Panc1 (cell line): ENCODE data around the gene KRTAP13-2. TPM values are rescaled to one million over a fixed set of nuclear protein-coding genes. Genes with fewer than 3 reads are reported as not detected.

Experiments used
- ATAC-seq: fragments of 200-7000 bp; cut with Tn5 transposase; 2 replicates; pipeline ENCODE4 v1.9.1; 2020; ENCODE audit warnings: mild to moderate bottlenecking, moderate library complexity
- BruUV-seq: library from RNA; stranded (reverse); fragments of 400-500 nt; replicated peaks from 2 replicates; lab custom pipeline; 2021; lab: Mats Ljungman, UMichigan
- CTCF ChIA-PET: fragments of 300-600 bp; sonication (Branson Sonifier 250); formaldehyde crosslinking; loops from one replicate; lab custom pipeline; 2022; ENCODE audit warnings: antibody characterized with exemption; lab: Charles Lee
- POLR2A ChIA-PET: fragments of 300-600 bp; sonication (Branson Sonifier 250); formaldehyde crosslinking; loops from one replicate; lab custom pipeline; 2022; ENCODE audit warnings: antibody characterized with exemption; lab: Charles Lee
- DNase-seq: peaks from one replicate; pipeline ENCODE4 v3.0.0-alpha.2; 2010; ENCODE audit warnings: low read depth, low spot score
- H3K27ac ChIP-seq: 2 replicates; pipeline ENCODE4 v1.5.1; 2011; ENCODE audit warnings: mild to moderate bottlenecking, low read length, inconsistent platforms
- H3K27me3 ChIP-seq: fragments of 200-500 bp; sonication (Bioruptor generic); 2 replicates; pipeline ENCODE4 v1.6.0; 2014; ENCODE audit warnings: low read length, inconsistent platforms; ENCODE audit not compliant: control insufficient read depth, insufficient read depth
- H3K36me3 ChIP-seq: fragments of 200-500 bp; sonication (Bioruptor generic); 2 replicates; pipeline ENCODE4 v1.5.1; 2014; ENCODE audit warnings: inconsistent platforms, mild to moderate bottlenecking, low read length, moderate library complexity; ENCODE audit not compliant: control insufficient read depth, insufficient read depth
- H3K4me1 ChIP-seq: 2 replicates; pipeline ENCODE4 v1.5.1; 2011; ENCODE audit warnings: inconsistent platforms, mild to moderate bottlenecking, low read length, moderate library complexity; ENCODE audit not compliant: control insufficient read depth, insufficient read depth
- H3K4me3 ChIP-seq, 2 experiments: 2 replicates each; pipeline ENCODE4 v1.5.1; 2011 to 2012; ENCODE audit warnings: low read depth in 2 of 2, low read length in 2 of 2, mild to moderate bottlenecking in 2 of 2, inconsistent platforms in 1 of 2, moderate library complexity in 1 of 2
- H3K9me3 ChIP-seq: fragments of 200-500 bp; sonication (Bioruptor generic); 2 replicates; pipeline ENCODE4 v1.5.1; 2014; ENCODE audit warnings: low read depth, mild to moderate bottlenecking, inconsistent platforms, low read length, moderate library complexity; ENCODE audit not compliant: control insufficient read depth, insufficient read depth
- POLR2AphosphoS5 ChIP-seq: IDR thresholded peaks from 2 replicates; pipeline ENCODE4 v1.6.1; 2012; ENCODE audit warnings: mild to moderate bottlenecking, low read depth, low read length, moderate library complexity
- SIN3A ChIP-seq: IDR thresholded peaks from 2 replicates; pipeline ENCODE4 v1.6.1; 2012; ENCODE audit warnings: low read depth, mild to moderate bottlenecking, low read length, moderate library complexity, borderline replicate concordance; ENCODE audit not compliant: insufficient read depth
- TCF7L2 ChIP-seq: IDR thresholded peaks from 2 replicates; pipeline ENCODE4 v1.6.1; 2011; ENCODE audit warnings: mild to moderate bottlenecking, low read depth, low read length, inconsistent platforms
- in situ Hi-C: cut with HindIII; loops from 2 replicates; pipeline ENCODE4 v1.10.0; 2016; ENCODE audit warnings: low sequenced_read_pairs, low pct_unique_long_range_greater_than_20kb
- intact Hi-C: fragments of 100-400 bp; cut with micrococcal nuclease; formaldehyde crosslinking; loops from one replicate; pipeline ENCODE4 v1.10.0; 2022; ENCODE audit not compliant: unreplicated experiment
- total RNA-seq: library from RNA; stranded (reverse); gene quantifications from one replicate; pipeline ENCODE4 v1.2.1, GENCODE V29; 2021; ENCODE audit not compliant: unreplicated experiment
- TF ChIP-seq, protein P1 (sequence below), 2 experiments: IDR thresholded peaks; 2 replicates each; pipeline ENCODE4 v1.6.1; 2011 to 2012; ENCODE audit warnings: low read depth in 2 of 2, control low read depth in 1 of 2, low read length in 1 of 2, mild to moderate bottlenecking in 1 of 2, moderate library complexity in 1 of 2; ENCODE audit not compliant: insufficient read depth in 1 of 2
- TF ChIP-seq, protein P2 (sequence below): fragments of 450-650 bp; IDR thresholded peaks from 2 replicates; pipeline ENCODE4 v1.5.1; 2017; ENCODE audit warnings: mild to moderate bottlenecking

KRTAP13-2 gene
- total RNA-seq, 1 experiment from 2014 or later, result not detected

DNA sequence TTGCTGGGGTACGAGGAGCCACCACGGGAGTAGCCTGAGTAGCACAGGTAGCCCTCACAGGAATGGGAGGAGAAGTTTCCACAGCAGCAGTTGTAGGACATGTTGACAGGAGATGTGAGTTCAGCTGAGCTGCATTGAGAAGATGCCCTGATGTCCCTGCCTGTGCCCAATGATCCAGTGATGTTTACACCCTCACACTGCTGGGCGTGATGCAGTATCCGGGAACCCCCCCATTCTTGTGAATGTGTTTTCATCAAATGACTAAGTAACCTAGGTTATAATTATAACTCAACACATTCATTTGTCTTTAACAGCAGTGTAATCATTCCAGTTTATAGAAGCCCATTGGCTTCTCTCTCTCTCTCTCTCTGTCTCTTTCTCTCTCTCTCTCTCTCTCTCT, 23.6 kb downstream of the KRTAP13-2 start, which contains the start of gene KRTAP23-1:
Gene KRTAP23-1, minus strand, starts transcription at position 101 of the 400 bp plus-strand sequence. Its CDS starts 0 bp downstream, at position 101.
- TF ChIP-seq POLR2AphosphoS5, result no peak
- TF ChIP-seq TCF7L2, result no peak
- TF ChIP-seq, protein P1, sequence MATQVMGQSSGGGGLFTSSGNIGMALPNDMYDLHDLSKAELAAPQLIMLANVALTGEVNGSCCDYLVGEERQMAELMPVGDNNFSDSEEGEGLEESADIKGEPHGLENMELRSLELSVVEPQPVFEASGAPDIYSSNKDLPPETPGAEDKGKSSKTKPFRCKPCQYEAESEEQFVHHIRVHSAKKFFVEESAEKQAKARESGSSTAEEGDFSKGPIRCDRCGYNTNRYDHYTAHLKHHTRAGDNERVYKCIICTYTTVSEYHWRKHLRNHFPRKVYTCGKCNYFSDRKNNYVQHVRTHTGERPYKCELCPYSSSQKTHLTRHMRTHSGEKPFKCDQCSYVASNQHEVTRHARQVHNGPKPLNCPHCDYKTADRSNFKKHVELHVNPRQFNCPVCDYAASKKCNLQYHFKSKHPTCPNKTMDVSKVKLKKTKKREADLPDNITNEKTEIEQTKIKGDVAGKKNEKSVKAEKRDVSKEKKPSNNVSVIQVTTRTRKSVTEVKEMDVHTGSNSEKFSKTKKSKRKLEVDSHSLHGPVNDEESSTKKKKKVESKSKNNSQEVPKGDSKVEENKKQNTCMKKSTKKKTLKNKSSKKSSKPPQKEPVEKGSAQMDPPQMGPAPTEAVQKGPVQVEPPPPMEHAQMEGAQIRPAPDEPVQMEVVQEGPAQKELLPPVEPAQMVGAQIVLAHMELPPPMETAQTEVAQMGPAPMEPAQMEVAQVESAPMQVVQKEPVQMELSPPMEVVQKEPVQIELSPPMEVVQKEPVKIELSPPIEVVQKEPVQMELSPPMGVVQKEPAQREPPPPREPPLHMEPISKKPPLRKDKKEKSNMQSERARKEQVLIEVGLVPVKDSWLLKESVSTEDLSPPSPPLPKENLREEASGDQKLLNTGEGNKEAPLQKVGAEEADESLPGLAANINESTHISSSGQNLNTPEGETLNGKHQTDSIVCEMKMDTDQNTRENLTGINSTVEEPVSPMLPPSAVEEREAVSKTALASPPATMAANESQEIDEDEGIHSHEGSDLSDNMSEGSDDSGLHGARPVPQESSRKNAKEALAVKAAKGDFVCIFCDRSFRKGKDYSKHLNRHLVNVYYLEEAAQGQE (IDR thresholded peaks at IDR 0.05; ENCODE audit: insufficient read depth in 1 of 2, low read depth in 2 of 2, low read length in 1 of 2), result no peak
- TF ChIP-seq SIN3A, result no peak
- Histone ChIP-seq H3K27ac (no peak within 1 kb of the TSS), H3K9me3 (no peaks in the 10 kb centered on the region), H3K36me3 (no peaks in the 10 kb centered on the region), H3K27me3 (no peaks in the 10 kb centered on the region), H3K4me1 (no peaks in the 10 kb centered on the region), H3K4me3 (no peak within 1 kb of the TSS)
- CTCF ChIA-PET, result no interaction called here
- in situ Hi-C loops, result no loop called here
- intact Hi-C loops, result no loop called here
- POLR2A ChIA-PET, result no interaction called here
- ATAC-seq (no peak), DNase-seq (no peak)
- no TSS peak for BruUV-seq

DNA sequence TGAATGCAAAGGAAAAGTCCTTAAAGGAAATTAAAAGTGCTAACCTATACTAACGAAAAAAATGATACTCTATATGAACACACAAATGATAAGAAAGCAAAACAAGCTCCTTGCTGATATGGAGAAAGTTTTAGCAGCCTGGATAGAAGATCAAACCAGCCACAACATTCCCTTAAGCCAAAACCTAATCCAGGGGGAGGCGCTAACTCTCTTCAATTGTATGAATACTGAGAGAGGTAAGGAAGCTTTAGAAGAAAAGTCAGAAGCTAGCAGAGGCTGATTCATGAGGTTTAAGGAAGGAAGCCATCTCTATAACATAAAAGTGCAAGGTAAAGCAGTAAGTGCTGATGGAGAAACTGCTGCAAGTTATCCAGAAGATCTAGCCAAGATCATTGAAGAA, 27.1 kb downstream of the KRTAP13-2 start:
- Histone ChIP-seq H3K36me3 (no peaks in the 10 kb centered on the region), H3K4me3 (no peak overlapping the region), H3K4me1 (no peaks in the 10 kb centered on the region), H3K27ac (no peak overlapping the region), H3K27me3 (no peaks in the 10 kb centered on the region), H3K9me3 (no peaks in the 10 kb centered on the region)
- ChIA-PET POLR2A (no interaction called here), CTCF (no interaction called here)
- in situ Hi-C loops (no loop called here), intact Hi-C loops (no loop called here)
- TF ChIP-seq SIN3A, result no peak
- TF ChIP-seq, protein P1 (IDR thresholded peaks at IDR 0.05; ENCODE audit: insufficient read depth in 1 of 2, low read depth in 2 of 2, low read length in 1 of 2), result no peak
- no peak for TF ChIP-seq TCF7L2
- TF ChIP-seq POLR2AphosphoS5, result no peak
- TF ChIP-seq, protein P2, sequence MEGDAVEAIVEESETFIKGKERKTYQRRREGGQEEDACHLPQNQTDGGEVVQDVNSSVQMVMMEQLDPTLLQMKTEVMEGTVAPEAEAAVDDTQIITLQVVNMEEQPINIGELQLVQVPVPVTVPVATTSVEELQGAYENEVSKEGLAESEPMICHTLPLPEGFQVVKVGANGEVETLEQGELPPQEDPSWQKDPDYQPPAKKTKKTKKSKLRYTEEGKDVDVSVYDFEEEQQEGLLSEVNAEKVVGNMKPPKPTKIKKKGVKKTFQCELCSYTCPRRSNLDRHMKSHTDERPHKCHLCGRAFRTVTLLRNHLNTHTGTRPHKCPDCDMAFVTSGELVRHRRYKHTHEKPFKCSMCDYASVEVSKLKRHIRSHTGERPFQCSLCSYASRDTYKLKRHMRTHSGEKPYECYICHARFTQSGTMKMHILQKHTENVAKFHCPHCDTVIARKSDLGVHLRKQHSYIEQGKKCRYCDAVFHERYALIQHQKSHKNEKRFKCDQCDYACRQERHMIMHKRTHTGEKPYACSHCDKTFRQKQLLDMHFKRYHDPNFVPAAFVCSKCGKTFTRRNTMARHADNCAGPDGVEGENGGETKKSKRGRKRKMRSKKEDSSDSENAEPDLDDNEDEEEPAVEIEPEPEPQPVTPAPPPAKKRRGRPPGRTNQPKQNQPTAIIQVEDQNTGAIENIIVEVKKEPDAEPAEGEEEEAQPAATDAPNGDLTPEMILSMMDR, result no peak
- DNase-seq, result no peak
- no peak for ATAC-seq
- BruUV-seq, result no TSS peak
